Measurements from ENCODE around the gene ADAP2.
A peak's percentile ranks its signal among the peaks of the same experiment; 100 is the strongest.

Gene ADAP2

GRCh38 chr17:31008374-31009041 lies 86.8 kb downstream of the ADAP2 start (continued):
- TF ChIP-seq ZNF830 (tag by site-specific recombination; IDR thresholded peaks at IDR 0.05; ENCODE audit: low read depth), result no peak
- peak; percentile 39; the same call in 1 of the 2 replicates for TF ChIP-seq REST (tag by site-specific recombination; IDR thresholded peaks at IDR 0.05)
- no peak for TF ChIP-seq TRIM28 (IDR thresholded peaks at IDR 0.05; ENCODE audit: borderline replicate concordance, low read length)
- TF ChIP-seq ZNF16 (tag by site-specific recombination; IDR thresholded peaks at IDR 0.05; ENCODE audit: low read depth), result no peak
- no peak for TF ChIP-seq ZNF138 (tag by site-specific recombination; IDR thresholded peaks at IDR 0.05; ENCODE audit: borderline replicate concordance)
- TF ChIP-seq ZSCAN23 (tag by site-specific recombination; IDR thresholded peaks at IDR 0.05), result no peak
- TF ChIP-seq ZNF596 (tag by site-specific recombination; IDR thresholded peaks at IDR 0.05), result no peak; the same call in 1 of the 2 replicates
- no peak for TF ChIP-seq ZNF404 (tag by site-specific recombination; IDR thresholded peaks at IDR 0.05)
- no peak for TF ChIP-seq ZNF555 (tag by site-specific recombination; conservative IDR thresholded peaks at IDR 0.05)
- TF ChIP-seq ZNF558 (tag by site-specific recombination; IDR thresholded peaks at IDR 0.05), result no peak
- no peak for TF ChIP-seq ZNF362 (tag by site-specific recombination; IDR thresholded peaks at IDR 0.05)
- TF ChIP-seq ZNF24 (tag by site-specific recombination; IDR thresholded peaks at IDR 0.05), result peak; percentile 55; the same call in 1 of the 2 replicates
- TF ChIP-seq ZBTB49 (tag by site-specific recombination; IDR thresholded peaks at IDR 0.05; ENCODE audit: low read depth), result no peak
- no peak for TF ChIP-seq ZNF174 (tag by site-specific recombination; IDR thresholded peaks at IDR 0.05)
- TF ChIP-seq ATF2 (tag by site-specific recombination; IDR thresholded peaks at IDR 0.05; ENCODE audit: low read depth), result no peak
- no peak for TF ChIP-seq ZNF239 (tag by site-specific recombination; IDR thresholded peaks at IDR 0.05)
- TF ChIP-seq ZNF561 (tag by site-specific recombination; IDR thresholded peaks at IDR 0.05; ENCODE audit: borderline replicate concordance), result no peak; the same call in 1 of the 2 replicates
- TF ChIP-seq ZNF704 (tag by site-specific recombination; IDR thresholded peaks at IDR 0.05), result no peak
- 0 out of 2 replicates have a peak, but pooled peaks have one; percentile 29 for TF ChIP-seq TSHZ1 (tag by site-specific recombination; IDR thresholded peaks at IDR 0.05; ENCODE audit: borderline replicate concordance)
- TF ChIP-seq ZNF311 (tag by site-specific recombination; IDR thresholded peaks at IDR 0.05; ENCODE audit: borderline replicate concordance), result no peak
- no peak for TF ChIP-seq IKZF3 (tag by site-specific recombination; IDR thresholded peaks at IDR 0.05)
- peak; percentile 31; the same call in 1 of the 2 replicates for TF ChIP-seq GLI4 (tag by site-specific recombination; IDR thresholded peaks at IDR 0.05)
- peak; percentile 53 for TF ChIP-seq GLIS1 (tag by site-specific recombination; IDR thresholded peaks at IDR 0.05)
- peak; percentile 79 for TF ChIP-seq ZNF341 (tag by site-specific recombination; IDR thresholded peaks at IDR 0.05; ENCODE audit: low read depth)
- no peak for TF ChIP-seq ZNF626 (tag by site-specific recombination; IDR thresholded peaks at IDR 0.05)
- TF ChIP-seq HOXA7 (CRISPR knock-in tag; IDR thresholded peaks at IDR 0.05; ENCODE audit: borderline replicate concordance), result no peak
- TF ChIP-seq ZBTB21 (tag by site-specific recombination; IDR thresholded peaks at IDR 0.05), result no peak
